ENCODE data around the gene MEI1.

DNA sequence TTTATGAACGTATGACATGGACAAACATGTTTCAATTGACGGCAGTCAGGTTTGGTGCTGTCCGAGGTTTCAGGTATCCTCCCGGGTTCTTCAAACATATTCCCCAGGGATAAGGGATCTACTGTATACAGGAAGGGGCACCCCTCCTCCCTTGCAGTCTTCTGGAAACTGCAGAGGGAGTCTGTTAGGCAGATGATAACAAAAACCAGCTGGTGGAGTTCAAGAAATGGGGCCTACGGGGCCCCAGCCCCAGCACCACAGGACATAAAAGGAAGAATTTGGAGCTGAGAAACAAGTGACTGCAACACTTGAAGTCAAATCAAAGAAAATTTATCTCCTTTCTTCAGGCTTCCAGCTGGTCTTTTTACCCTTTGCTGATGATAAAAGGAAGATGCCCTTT lies 42.7 kb upstream of the MEI1 start:
- TF ChIP-seq, protein P1, sequence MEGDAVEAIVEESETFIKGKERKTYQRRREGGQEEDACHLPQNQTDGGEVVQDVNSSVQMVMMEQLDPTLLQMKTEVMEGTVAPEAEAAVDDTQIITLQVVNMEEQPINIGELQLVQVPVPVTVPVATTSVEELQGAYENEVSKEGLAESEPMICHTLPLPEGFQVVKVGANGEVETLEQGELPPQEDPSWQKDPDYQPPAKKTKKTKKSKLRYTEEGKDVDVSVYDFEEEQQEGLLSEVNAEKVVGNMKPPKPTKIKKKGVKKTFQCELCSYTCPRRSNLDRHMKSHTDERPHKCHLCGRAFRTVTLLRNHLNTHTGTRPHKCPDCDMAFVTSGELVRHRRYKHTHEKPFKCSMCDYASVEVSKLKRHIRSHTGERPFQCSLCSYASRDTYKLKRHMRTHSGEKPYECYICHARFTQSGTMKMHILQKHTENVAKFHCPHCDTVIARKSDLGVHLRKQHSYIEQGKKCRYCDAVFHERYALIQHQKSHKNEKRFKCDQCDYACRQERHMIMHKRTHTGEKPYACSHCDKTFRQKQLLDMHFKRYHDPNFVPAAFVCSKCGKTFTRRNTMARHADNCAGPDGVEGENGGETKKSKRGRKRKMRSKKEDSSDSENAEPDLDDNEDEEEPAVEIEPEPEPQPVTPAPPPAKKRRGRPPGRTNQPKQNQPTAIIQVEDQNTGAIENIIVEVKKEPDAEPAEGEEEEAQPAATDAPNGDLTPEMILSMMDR (IDR thresholded peaks at IDR 0.05 in 4 of 5, conservative IDR thresholded peaks at IDR 0.05 in 1 of 5), result no peak
- TF ChIP-seq POLR2A (IDR thresholded peaks at IDR 0.05), result no peak

Measured in gastrocnemius medialis (tissue), 4 donors.